Measurements from ENCODE around the gene USP22.

The USP22 gene

GRCh38 chr17:21021208-21021803 is 21.5 kb downstream of the USP22 start:
- no peak for DNase-seq (ENCODE audit: low read depth in 2 of 2, low spot score in 1 of 2)

GRCh38 chr17:21020622-21021021 is 22.2 kb downstream of the USP22 start:
- no peak for DNase-seq (ENCODE audit: low read depth in 2 of 2, low spot score in 1 of 2)

GRCh38 chr17:21019976-21020586 is 22.7 kb downstream of the USP22 start:
- no peak for DNase-seq (ENCODE audit: low read depth in 2 of 2, low spot score in 1 of 2)

- DNase-seq (ENCODE audit: low read depth in 2 of 2, low spot score in 1 of 2), result no peak
Measured at GRCh38 chr17:21018894-21019293, 23.9 kb downstream of the USP22 start.

- no peak for DNase-seq (ENCODE audit: low read depth in 2 of 2, low spot score in 1 of 2)
Measured at GRCh38 chr17:21017861-21018260, 24.9 kb downstream of the USP22 start.

- DNase-seq (ENCODE audit: low read depth in 2 of 2, low spot score in 1 of 2), result no peak
Measured at GRCh38 chr17:21017256-21017655, 25.6 kb downstream of the USP22 start.

- no peak for DNase-seq (ENCODE audit: low read depth in 2 of 2, low spot score in 1 of 2)
Measured at GRCh38 chr17:21016826-21017225, 26.0 kb downstream of the USP22 start.

- no peak for DNase-seq (ENCODE audit: low read depth in 2 of 2, low spot score in 1 of 2)
Measured at GRCh38 chr17:21015564-21015963, 27.2 kb downstream of the USP22 start.

GRCh38 chr17:21014498-21014897 is 28.3 kb downstream of the USP22 start:
- no peak for DNase-seq (ENCODE audit: low read depth in 2 of 2, low spot score in 1 of 2)

- no peak for DNase-seq (ENCODE audit: low read depth in 2 of 2, low spot score in 1 of 2)
Measured at GRCh38 chr17:21013983-21014382, 28.8 kb downstream of the USP22 start.

- no peak for DNase-seq (ENCODE audit: low read depth in 2 of 2, low spot score in 1 of 2)
Measured at GRCh38 chr17:21012736-21013135, 30.1 kb downstream of the USP22 start.

- DNase-seq (ENCODE audit: low read depth in 2 of 2, low spot score in 1 of 2), result no peak
Measured at GRCh38 chr17:21010705-21011596, 31.9 kb downstream of the USP22 start.

- DNase-seq (ENCODE audit: low read depth in 2 of 2, low spot score in 1 of 2), result no peak
Measured at GRCh38 chr17:21008992-21009671, 33.7 kb downstream of the USP22 start.

- no peak for DNase-seq (ENCODE audit: low read depth in 2 of 2, low spot score in 1 of 2)
Measured at GRCh38 chr17:21008160-21008915, 34.5 kb downstream of the USP22 start.

- no peak for DNase-seq (ENCODE audit: low read depth in 2 of 2, low spot score in 1 of 2)
Measured at GRCh38 chr17:21007646-21008045, 35.2 kb downstream of the USP22 start.

- no peak for DNase-seq (ENCODE audit: low read depth in 2 of 2, low spot score in 1 of 2)
Measured at GRCh38 chr17:21005803-21006202, 37.0 kb downstream of the USP22 start.

- no peak for DNase-seq (ENCODE audit: low read depth in 2 of 2, low spot score in 1 of 2)
Measured at GRCh38 chr17:21005367-21005766, 37.4 kb downstream of the USP22 start.

GRCh38 chr17:21004016-21004930 is 38.5 kb downstream of the USP22 start:
- no peak for DNase-seq (ENCODE audit: low read depth in 2 of 2, low spot score in 1 of 2)

GRCh38 chr17:21003007-21003621 is 39.7 kb downstream of the USP22 start:
- no peak for DNase-seq (ENCODE audit: low read depth in 2 of 2, low spot score in 1 of 2)

Measured in stimulated activated CD8-positive, alpha-beta memory T cell treated with anti-CD3 and anti-CD28 coated beads, Interleukin-4, amount 100 ng/mL, for 4 hours (primary cell).